SK-N-MC (cell line): Measurements from ENCODE around the gene CIRBP.

Experiments
- DNase-seq: peaks from one replicate; pipeline ENCODE4 v3.0.0-alpha.2; 2011; ENCODE audit warnings: low read depth, low spot score
- H3K27ac ChIP-seq: fragments of 200-600 bp; sonication (generic); 2 replicates; pipeline ENCODE4 v1.5.1; 2016; ENCODE audit warnings: mixed run types
- H3K36me3 ChIP-seq: fragments of 200-600 bp; sonication (generic); 2 replicates; pipeline ENCODE4 v1.6.1; 2017; ENCODE audit warnings: antibody characterized with exemption, low read length, mixed read lengths; ENCODE audit not compliant: insufficient read depth
- H3K4me3 ChIP-seq: fragments of 200-600 bp; sonication (generic); 2 replicates; pipeline ENCODE4 v1.5.1; 2016
- H3K9ac ChIP-seq: fragments of 200-600 bp; sonication (generic); 2 replicates; pipeline ENCODE4 v1.8.0; 2017; ENCODE audit warnings: mixed run types, mixed read lengths; ENCODE audit not compliant: insufficient read length
- H3K9me3 ChIP-seq: fragments of 200-600 bp; sonication (generic); 2 replicates; pipeline ENCODE4 v1.6.1; 2017; ENCODE audit warnings: low read depth, mild to moderate bottlenecking, antibody characterized with exemption, low read length, moderate library complexity, mixed read lengths
- EZH2 ChIP-seq: fragments of 200-600 bp; sonication (generic); IDR thresholded peaks from one replicate; pipeline ENCODE4 v1.6.1; 2017; ENCODE audit warnings: antibody characterized with exemption
- FOXP2 ChIP-seq: optimal IDR thresholded peaks from 2 replicates; pipeline ENCODE3; 2011; ENCODE audit warnings: mild to moderate bottlenecking, moderate library complexity; ENCODE audit not compliant: insufficient read depth; ENCODE audit errors: extremely low read length, control extremely low read depth
- POLR2AphosphoS5 ChIP-seq: IDR thresholded peaks from 2 replicates; pipeline ENCODE4 v1.6.1; 2012; ENCODE audit warnings: mild to moderate bottlenecking, low read depth, low read length, borderline replicate concordance

Gene CIRBP

GRCh38 chr19:1261798-1262622 lies 7.1 kb upstream of the CIRBP start:
- Histone ChIP-seq H3K4me3 (peak overlapping the region; percentile 94), H3K9ac (peak overlapping the region; percentile 75), H3K9me3 (no peaks in the 10 kb centered on the region), H3K36me3 (peaks cover 5% of the 10 kb centered on the region), H3K27ac (peak overlapping the region; percentile 76)
- no peak for TF ChIP-seq EZH2
- TF ChIP-seq FOXP2: no peak
- TF ChIP-seq POLR2AphosphoS5: no peak
- DNase-seq: no peak

GRCh38 chr19:1262623-1263123 lies 6.5 kb upstream of the CIRBP start:
- Histone ChIP-seq H3K36me3 (peaks cover under 1% of the 10 kb centered on the region; the same call in 1 of the 2 replicates), H3K9ac (peak overlapping the region; percentile 75), H3K9me3 (no peaks in the 10 kb centered on the region), H3K4me3 (peak overlapping the region; percentile 94), H3K27ac (peak overlapping the region; percentile 76)
- TF ChIP-seq POLR2AphosphoS5 (peak; percentile 40; the same call in 1 of the 2 replicates), EZH2 (no peak)
- DNase-seq: no peak

GRCh38 chr19:1263188-1263587 lies 5.9 kb upstream of the CIRBP start:
- Histone ChIP-seq H3K27ac (peak overlapping the region; percentile 76), H3K9ac (no peak overlapping the region), H3K4me3 (no peak overlapping the region), H3K36me3 (no peaks in the 10 kb centered on the region; the same call in 1 of the 2 replicates), H3K9me3 (no peaks in the 10 kb centered on the region)
- DNase-seq: no peak
- TF ChIP-seq POLR2AphosphoS5 (no peak), FOXP2 (no peak), EZH2 (no peak)

GRCh38 chr19:1264801-1265614 lies 4.1 kb upstream of the CIRBP start:
- Histone ChIP-seq H3K36me3 (peaks cover 2% of the 10 kb centered on the region; the same call in 1 of the 2 replicates), H3K4me3 (no peak overlapping the region), H3K9me3 (no peaks in the 10 kb centered on the region), H3K27ac (peak overlapping the region; percentile 21; the same call in 1 of the 2 replicates), H3K9ac (no peak overlapping the region)
- DNase-seq: no peak
- TF ChIP-seq FOXP2: no peak
- no peak for TF ChIP-seq EZH2
- TF ChIP-seq POLR2AphosphoS5: no peak

GRCh38 chr19:1265615-1266128 lies 3.5 kb upstream of the CIRBP start:
- H3K27ac ChIP-seq: no peak overlapping the region; the same call in 1 of the 2 replicates
- peak overlapping the region; percentile 84 for H3K4me3 ChIP-seq
- H3K36me3 ChIP-seq: peaks cover 8% of the 10 kb centered on the region
- no peaks in the 10 kb centered on the region for H3K9me3 ChIP-seq
- no peak for TF ChIP-seq FOXP2
- no peak for TF ChIP-seq POLR2AphosphoS5
- TF ChIP-seq EZH2: no peak
- no peak for DNase-seq
- H3K9ac ChIP-seq: no peak overlapping the region

GRCh38 chr19:1266129-1266915 lies 2.8 kb upstream of the CIRBP start:
- Histone ChIP-seq H3K9me3 (no peaks in the 10 kb centered on the region), H3K9ac (peak overlapping the region; percentile 37), H3K27ac (no peak overlapping the region), H3K4me3 (peak overlapping the region; percentile 84), H3K36me3 (peaks cover 14% of the 10 kb centered on the region)
- no peak for DNase-seq
- no peak for TF ChIP-seq EZH2
- TF ChIP-seq FOXP2: no peak
- TF ChIP-seq POLR2AphosphoS5: no peak; the same call in 1 of the 2 replicates

- no peaks in the 10 kb centered on the region for H3K9me3 ChIP-seq
- no peak for DNase-seq
- H3K9ac ChIP-seq: peak overlapping the region; percentile 37
- peak overlapping the region; percentile 84 for H3K4me3 ChIP-seq
- H3K36me3 ChIP-seq: peaks cover 21% of the 10 kb centered on the region
- H3K27ac ChIP-seq: no peak overlapping the region
- TF ChIP-seq FOXP2 (no peak), EZH2 (no peak), POLR2AphosphoS5 (no peak)
These were observed 2.1 kb upstream of the CIRBP start for GRCh38 chr19:1266916-1267476.
